ENCODE data around the gene SNRNP40.

DNA sequence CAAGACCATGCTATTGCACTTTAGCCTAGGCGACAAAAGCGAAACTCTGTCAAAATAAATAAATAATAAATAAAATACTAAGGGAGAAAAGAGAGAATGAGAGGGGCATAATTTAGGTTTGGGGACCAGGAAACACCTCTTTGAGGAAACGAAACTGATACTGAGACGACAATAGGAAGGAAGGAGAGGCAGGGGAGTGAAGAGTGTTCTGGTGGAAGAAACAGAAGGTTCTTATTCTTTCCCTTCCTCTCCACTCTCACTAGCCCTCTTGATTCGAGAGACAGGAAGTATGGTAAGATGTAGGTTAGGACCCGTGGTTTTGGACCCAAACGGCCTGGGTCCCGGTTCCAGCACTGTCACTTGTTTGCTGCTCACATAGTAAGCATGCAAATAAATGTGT, 55.3 kb downstream of the SNRNP40 start:
- TF ChIP-seq, protein P1, sequence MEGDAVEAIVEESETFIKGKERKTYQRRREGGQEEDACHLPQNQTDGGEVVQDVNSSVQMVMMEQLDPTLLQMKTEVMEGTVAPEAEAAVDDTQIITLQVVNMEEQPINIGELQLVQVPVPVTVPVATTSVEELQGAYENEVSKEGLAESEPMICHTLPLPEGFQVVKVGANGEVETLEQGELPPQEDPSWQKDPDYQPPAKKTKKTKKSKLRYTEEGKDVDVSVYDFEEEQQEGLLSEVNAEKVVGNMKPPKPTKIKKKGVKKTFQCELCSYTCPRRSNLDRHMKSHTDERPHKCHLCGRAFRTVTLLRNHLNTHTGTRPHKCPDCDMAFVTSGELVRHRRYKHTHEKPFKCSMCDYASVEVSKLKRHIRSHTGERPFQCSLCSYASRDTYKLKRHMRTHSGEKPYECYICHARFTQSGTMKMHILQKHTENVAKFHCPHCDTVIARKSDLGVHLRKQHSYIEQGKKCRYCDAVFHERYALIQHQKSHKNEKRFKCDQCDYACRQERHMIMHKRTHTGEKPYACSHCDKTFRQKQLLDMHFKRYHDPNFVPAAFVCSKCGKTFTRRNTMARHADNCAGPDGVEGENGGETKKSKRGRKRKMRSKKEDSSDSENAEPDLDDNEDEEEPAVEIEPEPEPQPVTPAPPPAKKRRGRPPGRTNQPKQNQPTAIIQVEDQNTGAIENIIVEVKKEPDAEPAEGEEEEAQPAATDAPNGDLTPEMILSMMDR (conservative IDR thresholded peaks at IDR 0.05; ENCODE audit: low read depth, low read length) = no peak
- TF ChIP-seq EZH2phosphoT487 (IDR thresholded peaks at IDR 0.05; ENCODE audit: borderline replicate concordance, low read length) = no peak
